ENCODE results near the gene ACTA1. TPM values are rescaled to one million over a fixed set of nuclear protein-coding genes. Genes with fewer than 3 reads are reported as not detected.
A peak's percentile ranks its signal among the peaks of the same experiment; 100 is the strongest.

Gene ACTA1
- total and polyA plus RNA-seq, 9 of the 15 experiments (the other 6 are each of a cell fraction or from before 2014, with no cell fraction given), result 0.07 to 0.36 TPM; not detected in 7

GRCh38 chr1:229430761-229431283 lies 3.1 kb downstream of the ACTA1 start (continued):
- TF ChIP-seq ZNF780A (CRISPR knock-in tag; IDR thresholded peaks at IDR 0.05), result no peak
- TF ChIP-seq U2AF1 (optimal IDR thresholded peaks at IDR 0.05; ENCODE audit: low read depth, low read length), result no peak
- no peak for TF ChIP-seq ZNF740 (CRISPR knock-in tag; IDR thresholded peaks at IDR 0.05)
- TF ChIP-seq ZNF740 (tag; IDR thresholded peaks at IDR 0.05), result no peak
- TF ChIP-seq ELK1 (CRISPR knock-in tag; IDR thresholded peaks at IDR 0.05), result no peak
- no peak for TF ChIP-seq ZNF444 (CRISPR knock-in tag; IDR thresholded peaks at IDR 0.05)
- TF ChIP-seq ATF3 (IDR thresholded peaks at IDR 0.05), result no peak
- no peak for TF ChIP-seq ATF3 (CRISPR knock-in tag; conservative IDR thresholded peaks at IDR 0.05)
- TF ChIP-seq ERF (CRISPR knock-in tag; IDR thresholded peaks at IDR 0.05), result no peak
- TF ChIP-seq ZBTB43 (CRISPR knock-in tag; IDR thresholded peaks at IDR 0.05), result peak; percentile 51; the same call in 1 of the 2 replicates
- no peak for TF ChIP-seq NR0B1 (IDR thresholded peaks at IDR 0.05; ENCODE audit: partially characterized antibody)
- no peak for TF ChIP-seq ZNF318 (IDR thresholded peaks at IDR 0.05; ENCODE audit: borderline replicate concordance in 1 of 2, low read depth in 1 of 2)
- no peak for TF ChIP-seq ARNT (IDR thresholded peaks at IDR 0.05)
- TF ChIP-seq SMARCC2 (IDR thresholded peaks at IDR 0.05; ENCODE audit: low read depth), result no peak

Data from K562 (cell line).